Measurements from ENCODE around the gene CKAP4.

The CKAP4 gene

DNA sequence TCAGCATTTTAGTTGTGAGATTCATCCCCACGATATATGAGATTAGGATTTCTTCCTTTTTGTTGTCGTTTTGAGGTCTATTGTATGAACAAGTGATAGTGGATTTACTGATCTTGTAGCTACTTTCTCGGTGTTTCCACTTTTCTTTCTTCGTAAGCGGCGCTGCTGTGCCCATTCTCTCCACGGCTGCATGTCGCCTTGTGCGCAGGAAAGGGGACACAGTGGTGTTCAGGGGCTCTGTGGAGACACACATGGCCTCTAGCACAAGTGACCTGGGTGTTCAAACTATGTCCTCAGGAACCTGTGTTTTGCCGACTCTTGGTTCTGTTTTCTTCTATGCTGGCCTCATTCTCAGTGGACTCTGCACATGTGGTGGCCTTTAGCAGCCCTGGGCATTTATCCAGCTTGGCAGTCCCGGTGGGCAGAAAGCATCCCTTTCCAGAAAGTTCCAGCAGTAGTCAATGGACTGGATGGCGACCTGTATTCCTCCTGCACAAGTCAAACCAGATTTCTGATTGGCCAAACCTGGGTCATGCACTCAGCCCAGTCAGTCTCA, 18.7 kb downstream of the CKAP4 start:
- no peaks in the 10 kb centered on the region for H4K20me1 ChIP-seq (ENCODE audit: insufficient read depth)
- no peak overlapping the region for H3K4me2 ChIP-seq
- TF ChIP-seq, protein P1, sequence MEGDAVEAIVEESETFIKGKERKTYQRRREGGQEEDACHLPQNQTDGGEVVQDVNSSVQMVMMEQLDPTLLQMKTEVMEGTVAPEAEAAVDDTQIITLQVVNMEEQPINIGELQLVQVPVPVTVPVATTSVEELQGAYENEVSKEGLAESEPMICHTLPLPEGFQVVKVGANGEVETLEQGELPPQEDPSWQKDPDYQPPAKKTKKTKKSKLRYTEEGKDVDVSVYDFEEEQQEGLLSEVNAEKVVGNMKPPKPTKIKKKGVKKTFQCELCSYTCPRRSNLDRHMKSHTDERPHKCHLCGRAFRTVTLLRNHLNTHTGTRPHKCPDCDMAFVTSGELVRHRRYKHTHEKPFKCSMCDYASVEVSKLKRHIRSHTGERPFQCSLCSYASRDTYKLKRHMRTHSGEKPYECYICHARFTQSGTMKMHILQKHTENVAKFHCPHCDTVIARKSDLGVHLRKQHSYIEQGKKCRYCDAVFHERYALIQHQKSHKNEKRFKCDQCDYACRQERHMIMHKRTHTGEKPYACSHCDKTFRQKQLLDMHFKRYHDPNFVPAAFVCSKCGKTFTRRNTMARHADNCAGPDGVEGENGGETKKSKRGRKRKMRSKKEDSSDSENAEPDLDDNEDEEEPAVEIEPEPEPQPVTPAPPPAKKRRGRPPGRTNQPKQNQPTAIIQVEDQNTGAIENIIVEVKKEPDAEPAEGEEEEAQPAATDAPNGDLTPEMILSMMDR (conservative IDR thresholded peaks at IDR 0.05; ENCODE audit: low read depth, low read length): no peak
- H3K9ac ChIP-seq: no peak overlapping the region
- no peaks in the 10 kb centered on the region for H3K27me3 ChIP-seq (ENCODE audit: insufficient read depth, low read depth)
- no peaks in the 10 kb centered on the region for H3K36me3 ChIP-seq (ENCODE audit: insufficient read depth)
- H2AFZ ChIP-seq (ENCODE audit: low read depth): no peak overlapping the region
- H3K4me3 ChIP-seq (IDR thresholded peaks at IDR 0.05; ENCODE audit: insufficient read depth, low read depth, low read length): no peak overlapping the region
- H3K4me1 ChIP-seq (ENCODE audit: low read depth, poor library complexity, severe bottlenecking): peaks cover 13% of the 10 kb centered on the region
- no peaks in the 10 kb centered on the region for H3K79me2 ChIP-seq (ENCODE audit: insufficient read depth, low read depth)
- H3K27ac ChIP-seq: no peak overlapping the region

GRCh38 chr12:106228320-106228710, 19.5 kb downstream of the CKAP4 start:
- no peaks in the 10 kb centered on the region for H4K20me1 ChIP-seq (ENCODE audit: insufficient read depth)
- H3K4me1 ChIP-seq (ENCODE audit: low read depth, poor library complexity, severe bottlenecking): peaks cover 21% of the 10 kb centered on the region

DNA sequence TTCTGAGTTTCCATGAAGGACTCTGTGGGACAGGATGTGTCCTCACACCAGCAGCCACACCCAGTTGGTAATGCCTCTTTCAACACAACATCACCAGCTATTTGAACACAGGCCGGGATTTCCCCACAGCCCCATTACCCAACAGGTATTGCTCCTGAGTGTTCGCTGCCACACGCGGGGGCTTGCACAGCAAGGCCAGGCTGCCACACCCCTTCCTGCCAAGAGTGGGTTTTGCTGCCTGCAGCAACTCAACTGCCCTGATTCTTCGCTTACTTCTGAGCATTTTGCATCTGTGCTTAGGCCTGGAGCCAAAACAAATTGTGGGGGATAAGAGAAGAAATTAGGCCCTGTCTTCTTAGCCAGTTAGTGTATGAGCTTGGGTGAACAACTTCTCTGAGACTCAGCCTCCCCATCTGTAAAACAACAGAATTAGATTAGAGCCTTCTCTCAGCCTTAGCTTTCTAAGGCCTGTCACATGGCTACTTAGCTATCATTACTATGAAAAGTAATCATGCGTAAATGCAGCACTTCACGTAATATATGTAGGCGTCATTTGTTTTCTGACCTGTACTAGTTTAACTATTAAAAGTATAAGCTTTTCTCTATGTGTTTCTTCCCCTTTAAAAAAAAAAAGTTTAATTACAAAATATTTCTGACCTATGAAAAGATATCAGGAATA, 20.0 kb downstream of the CKAP4 start:
- H3K27me3 ChIP-seq (ENCODE audit: insufficient read depth, low read depth): no peaks in the 10 kb centered on the region
- TF ChIP-seq, protein P1 (conservative IDR thresholded peaks at IDR 0.05; ENCODE audit: low read depth, low read length): no peak
- H3K79me2 ChIP-seq (ENCODE audit: insufficient read depth, low read depth): no peaks in the 10 kb centered on the region
- H3K4me3 ChIP-seq (IDR thresholded peaks at IDR 0.05; ENCODE audit: insufficient read depth, low read depth, low read length): no peak overlapping the region
- no peak overlapping the region for H3K4me2 ChIP-seq
- H2AFZ ChIP-seq (ENCODE audit: low read depth): no peak overlapping the region
- no peak overlapping the region for H3K9ac ChIP-seq
- no peak overlapping the region for H3K27ac ChIP-seq
- no peaks in the 10 kb centered on the region for H4K20me1 ChIP-seq (ENCODE audit: insufficient read depth)
- peaks cover 21% of the 10 kb centered on the region for H3K4me1 ChIP-seq (ENCODE audit: low read depth, poor library complexity, severe bottlenecking)
- no peaks in the 10 kb centered on the region for H3K36me3 ChIP-seq (ENCODE audit: insufficient read depth)

More at GRCh38 chr12:106228320-106228710, 19.5 kb downstream of the CKAP4 start:
- H3K4me2 ChIP-seq: no peak overlapping the region
- TF ChIP-seq, protein P1 (conservative IDR thresholded peaks at IDR 0.05; ENCODE audit: low read depth, low read length): no peak
- no peak overlapping the region for H3K4me3 ChIP-seq (IDR thresholded peaks at IDR 0.05; ENCODE audit: insufficient read depth, low read depth, low read length)
- no peaks in the 10 kb centered on the region for H3K27me3 ChIP-seq (ENCODE audit: insufficient read depth, low read depth)
- H3K79me2 ChIP-seq (ENCODE audit: insufficient read depth, low read depth): no peaks in the 10 kb centered on the region
- H3K27ac ChIP-seq: no peak overlapping the region
- H2AFZ ChIP-seq (ENCODE audit: low read depth): no peak overlapping the region
- no peaks in the 10 kb centered on the region for H3K36me3 ChIP-seq (ENCODE audit: insufficient read depth)
- H3K9ac ChIP-seq: no peak overlapping the region

GRCh38 chr12:106226884-106227640, 20.8 kb downstream of the CKAP4 start:
- no peaks in the 10 kb centered on the region for H4K20me1 ChIP-seq (ENCODE audit: insufficient read depth)
- H3K79me2 ChIP-seq (ENCODE audit: insufficient read depth, low read depth): no peaks in the 10 kb centered on the region
- H3K27ac ChIP-seq: no peak overlapping the region
- no peak overlapping the region for H3K4me2 ChIP-seq
- H2AFZ ChIP-seq (ENCODE audit: low read depth): no peak overlapping the region
- H3K4me3 ChIP-seq (IDR thresholded peaks at IDR 0.05; ENCODE audit: insufficient read depth, low read depth, low read length): no peak overlapping the region
- no peak overlapping the region for H3K9ac ChIP-seq
- no peaks in the 10 kb centered on the region for H3K36me3 ChIP-seq (ENCODE audit: insufficient read depth)
- H3K4me1 ChIP-seq (ENCODE audit: low read depth, poor library complexity, severe bottlenecking): peaks cover 21% of the 10 kb centered on the region
- no peaks in the 10 kb centered on the region for H3K27me3 ChIP-seq (ENCODE audit: insufficient read depth, low read depth)
- TF ChIP-seq, protein P1 (conservative IDR thresholded peaks at IDR 0.05; ENCODE audit: low read depth, low read length): peak; percentile 61

Measured in KMS-11 (cell line).